Kidney tubule cell (primary cell): ENCODE measurements around the gene GUCY2D.

Experiments used
- DNase-seq: peaks from one replicate; pipeline ENCODE4 v3.0.0-alpha.2; 2018; ENCODE audit warnings: low spot score

The GUCY2D gene

DNA sequence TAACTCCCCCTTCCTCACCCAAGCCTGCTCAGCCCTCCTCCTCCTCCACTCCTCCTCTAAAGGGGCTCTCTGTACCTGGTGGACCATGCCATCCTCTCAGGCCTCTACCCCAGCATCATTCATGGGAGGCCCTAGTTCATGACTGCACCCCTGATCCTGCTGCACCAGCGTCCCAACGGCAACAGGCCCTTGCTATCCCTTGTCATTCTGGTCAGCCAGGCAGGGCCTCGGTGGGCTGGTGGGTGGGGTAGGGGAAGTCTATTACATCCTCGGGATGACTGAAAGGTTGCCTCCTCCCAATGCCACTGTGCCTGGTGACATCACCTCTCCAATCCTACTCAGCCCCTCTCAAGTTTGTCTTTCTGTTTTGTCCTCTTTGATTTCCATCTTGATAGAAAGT lies 65.4 kb downstream of the GUCY2D start:
- no peak for DNase-seq

DNA sequence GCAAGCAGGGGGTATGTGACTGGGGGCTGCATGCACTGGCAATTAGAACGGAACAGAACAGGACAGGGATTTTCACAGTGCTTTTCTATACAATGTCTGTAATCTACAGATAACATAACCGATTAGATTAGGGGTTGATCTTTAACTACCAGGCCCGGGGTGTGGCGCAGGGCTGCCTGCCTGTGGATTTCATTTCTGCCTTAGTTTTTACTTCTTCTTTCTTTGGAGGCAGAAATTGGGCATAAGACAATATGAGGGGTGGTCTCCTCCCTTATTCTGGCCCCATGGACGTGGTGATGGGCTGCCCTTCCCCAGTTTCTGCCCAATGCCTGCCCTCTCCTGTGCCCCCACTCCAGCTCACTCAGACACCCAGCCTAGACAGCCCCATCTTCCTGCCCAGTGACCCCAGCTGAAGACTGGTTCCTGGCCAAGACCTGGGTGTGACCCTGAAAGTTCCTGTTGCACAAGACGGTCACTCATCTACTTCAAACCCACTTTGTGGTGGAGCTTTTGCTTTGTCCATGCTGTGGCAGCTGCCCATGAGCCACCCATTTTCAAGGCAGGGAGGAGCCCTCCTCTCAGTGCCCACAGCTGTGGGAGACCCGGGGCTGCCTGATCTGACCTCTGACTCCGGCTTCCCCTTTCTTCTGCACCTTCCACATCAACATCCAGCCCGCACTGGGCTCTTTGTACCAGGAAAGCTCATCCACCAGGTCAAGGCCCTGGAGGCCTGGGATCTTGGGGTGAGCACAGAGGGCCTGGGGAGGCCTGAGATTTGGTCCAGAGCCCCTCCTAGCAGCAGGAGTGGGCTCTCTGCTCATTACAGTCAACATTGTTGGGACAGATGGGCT lies 66.5 kb downstream of the GUCY2D start:
- no peak for DNase-seq

DNA sequence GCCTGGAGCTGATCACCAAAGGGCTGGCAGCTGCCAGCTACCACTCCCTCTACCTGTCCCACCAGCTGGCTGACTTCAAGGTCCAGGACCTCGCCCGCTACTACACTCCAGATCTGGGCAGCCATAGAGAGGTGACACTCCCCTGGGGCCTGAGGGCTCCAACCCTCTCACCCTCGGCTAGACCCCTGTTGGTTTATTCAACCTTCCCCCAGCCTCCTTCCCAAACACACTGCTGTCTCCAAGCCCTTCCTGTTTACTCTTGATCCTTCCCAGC lies 67.1 kb downstream of the GUCY2D start:
- no peak for DNase-seq
